Spleen (tissue), 11 donors: ENCODE data around the gene PLPP1. TPM values are rescaled to one million over a fixed set of nuclear protein-coding genes. Genes with fewer than 3 reads are reported as not detected.

Experiments
- DNase-seq: peaks from one replicate; pipeline ENCODE4 v3.0.0-alpha.2; 2020
- H3K27ac ChIP-seq, 8 donors: fragments of 200-600 bp; sonication (generic) in 7 of 8; 1 replicate in 4 of 8; 2 replicates in 4 of 8; pipeline versions ENCODE4 v1.5.0 to v1.8.0; 2016 to 2021; ENCODE audit warnings: inconsistent platforms in 4 of 8, mild to moderate bottlenecking in 4 of 8, moderate library complexity in 1 of 8
- H3K27me3 ChIP-seq, 7 donors: fragments of 200-600 bp; sonication (generic) in 6 of 7; replicated peaks in 1 of 7; 1 replicate in 4 of 7; 2 replicates in 3 of 7; pipeline versions ENCODE4 v1.5.0 to v1.8.0; 2016 to 2021; ENCODE audit warnings: inconsistent platforms in 3 of 7, mild to moderate bottlenecking in 1 of 7
- H3K36me3 ChIP-seq, 6 donors: fragments of 200-600 bp; sonication (generic) in 5 of 6; 1 replicate in 4 of 6; 2 replicates in 2 of 6; pipeline versions ENCODE4 v1.5.0 to v1.8.0; 2016 to 2021; ENCODE audit warnings: inconsistent platforms in 2 of 6
- H3K4me1 ChIP-seq, 6 donors: fragments of 200-600 bp; sonication (generic) in 5 of 6; 1 replicate in 3 of 6; 2 replicates in 3 of 6; pipeline versions ENCODE4 v1.5.0 to v1.8.0; 2016 to 2021; ENCODE audit warnings: inconsistent platforms in 3 of 6
- H3K4me3 ChIP-seq, 8 donors: fragments of 200-600 bp; sonication (generic) in 7 of 8; 1 replicate in 4 of 8; 2 replicates in 4 of 8; pipeline versions ENCODE4 v1.5.0 to v1.8.0; 2016 to 2021; ENCODE audit warnings: inconsistent platforms in 4 of 8, mild to moderate bottlenecking in 4 of 8, moderate library complexity in 2 of 8
- H3K9me3 ChIP-seq, 8 donors: fragments of 200-600 bp; sonication (generic) in 7 of 8; 1 replicate in 4 of 8; 2 replicates in 4 of 8; pipeline versions ENCODE4 v1.5.0 to v1.8.0; 2016 to 2021; ENCODE audit warnings: inconsistent platforms in 4 of 8
- POLR2A ChIP-seq, 3 donors: fragments of 450-650 bp; IDR thresholded peaks; one replicate each; pipeline ENCODE4 v1.5.1; 2017; ENCODE audit warnings: antibody characterized with exemption in 3 of 3, mild to moderate bottlenecking in 1 of 3
- POLR2AphosphoS5 ChIP-seq, 3 donors: sonication (generic); formaldehyde crosslinking; IDR thresholded peaks; one replicate each; pipeline ENCODE4 v1.5.1; 2017; ENCODE audit warnings: antibody characterized with exemption in 3 of 3
- WGBS, 5 donors: extraction: QIAGEN DNeasy Blood & Tissue Kit in 3 of 5; methylation state at CpG; one replicate each; pipeline versions ENCODE4 v1.1.5 to v1.1.7; 2013 to 2018; 5-methylcytosine and 5-hydroxymethylcytosine counted together
- intact Hi-C: fragments of 100-400 bp; cut with DNase I; formaldehyde crosslinking; loops from one replicate; pipeline ENCODE4 v1.15.0; 2023; ENCODE audit warnings: low total_unique reads
- polyA plus RNA-seq, 3 donors: library from polyadenylated mRNA; stranded (reverse); fragments of 200-250 nt; gene quantifications; one replicate each; pipeline ENCODE4 v1.2.1, GENCODE V29; 2013
- total RNA-seq, 7 donors: library from RNA; depleted of rRNA in 3 of 7; stranded (reverse); fragments of >200 nt in 3 of 7; fragmentation: NEBNext Ultra II Directional in 4 of 7; extraction: Animal tissue kit (Norgen Biotek cat#: 25700) in 4 of 7; gene quantifications; one replicate each; pipeline versions ENCODE4 v1.1.0 to v1.2.1, GENCODE V29; 2016 to 2021
- TF ChIP-seq, protein P1 (sequence below), 11 experiments: fragments of 200-600 bp in 7 of 11; fragments of 450-650 bp in 4 of 11; sonication (generic) in 4 of 11; IDR thresholded peaks in 8 of 11; conservative IDR thresholded peaks in 3 of 11; 1 replicate in 7 of 11; 2 replicates in 4 of 11; pipeline versions ENCODE4 v1.4.0 to v1.8.0; 2016 to 2021; ENCODE audit warnings: antibody characterized with exemption in 11 of 11, inconsistent platforms in 4 of 11, mild to moderate bottlenecking in 1 of 11
- donor health status: healthy with polysubstance abuse.
- donor health status: DM: no; HTN: no; CAD: no; lungs with moderate emphysema.
- donor health status: DM: no; HTN: no; CAD: no.
- donor health status: Bipolar disorder and iron deficiency.
- donor health status: healthy.
- donor health status: DM: no; HTN: no; CAD: no.
- donor health status: DM: yes; HTN: yes; CAD: no.

The PLPP1 gene
- total and polyA plus RNA-seq, 10 donors = 17.0 to 95.5 (median 39.2) TPM

DNA sequence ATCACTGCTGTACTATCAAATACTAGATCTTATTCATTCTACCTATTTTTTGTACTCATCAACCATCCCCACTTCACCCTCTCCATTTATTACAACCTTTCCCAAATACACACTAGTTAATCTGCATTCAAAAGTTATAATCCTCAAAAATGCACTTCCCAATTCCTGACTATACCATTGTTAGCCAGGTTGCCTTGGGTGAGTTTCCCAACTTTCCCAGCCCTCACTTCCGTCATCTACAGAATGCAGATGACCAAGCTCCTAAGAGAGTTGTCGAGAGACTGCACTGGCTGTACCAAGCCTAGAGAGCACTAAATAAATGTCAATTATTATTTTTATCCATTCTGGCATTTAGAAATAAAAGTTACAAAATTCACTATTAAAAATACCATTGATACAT, 11.5 kb downstream of the PLPP1 start:
- no peak for DNase-seq
- 75 to 97% (median 87%) methylated on average over 2 of the region's 2 CpGs for WGBS, 5 donors
- TF ChIP-seq, protein P1, sequence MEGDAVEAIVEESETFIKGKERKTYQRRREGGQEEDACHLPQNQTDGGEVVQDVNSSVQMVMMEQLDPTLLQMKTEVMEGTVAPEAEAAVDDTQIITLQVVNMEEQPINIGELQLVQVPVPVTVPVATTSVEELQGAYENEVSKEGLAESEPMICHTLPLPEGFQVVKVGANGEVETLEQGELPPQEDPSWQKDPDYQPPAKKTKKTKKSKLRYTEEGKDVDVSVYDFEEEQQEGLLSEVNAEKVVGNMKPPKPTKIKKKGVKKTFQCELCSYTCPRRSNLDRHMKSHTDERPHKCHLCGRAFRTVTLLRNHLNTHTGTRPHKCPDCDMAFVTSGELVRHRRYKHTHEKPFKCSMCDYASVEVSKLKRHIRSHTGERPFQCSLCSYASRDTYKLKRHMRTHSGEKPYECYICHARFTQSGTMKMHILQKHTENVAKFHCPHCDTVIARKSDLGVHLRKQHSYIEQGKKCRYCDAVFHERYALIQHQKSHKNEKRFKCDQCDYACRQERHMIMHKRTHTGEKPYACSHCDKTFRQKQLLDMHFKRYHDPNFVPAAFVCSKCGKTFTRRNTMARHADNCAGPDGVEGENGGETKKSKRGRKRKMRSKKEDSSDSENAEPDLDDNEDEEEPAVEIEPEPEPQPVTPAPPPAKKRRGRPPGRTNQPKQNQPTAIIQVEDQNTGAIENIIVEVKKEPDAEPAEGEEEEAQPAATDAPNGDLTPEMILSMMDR (IDR thresholded peaks at IDR 0.05 in 8 of 11, conservative IDR thresholded peaks at IDR 0.05 in 3 of 11) = no peak
- TF ChIP-seq POLR2AphosphoS5 (IDR thresholded peaks at IDR 0.05) (no peak), POLR2A (IDR thresholded peaks at IDR 0.05) (no peak)
- no peak overlapping the region for H3K4me3 ChIP-seq
- H3K36me3 ChIP-seq = no peaks in the 10 kb centered on the region
- H3K9me3 ChIP-seq = no peaks in the 10 kb centered on the region
- H3K27ac ChIP-seq = no peak overlapping the region
- intact Hi-C loops = no loop called here
- no peaks in the 10 kb centered on the region for H3K27me3 ChIP-seq
- H3K4me1 ChIP-seq = no peaks in the 10 kb centered on the region

DNA sequence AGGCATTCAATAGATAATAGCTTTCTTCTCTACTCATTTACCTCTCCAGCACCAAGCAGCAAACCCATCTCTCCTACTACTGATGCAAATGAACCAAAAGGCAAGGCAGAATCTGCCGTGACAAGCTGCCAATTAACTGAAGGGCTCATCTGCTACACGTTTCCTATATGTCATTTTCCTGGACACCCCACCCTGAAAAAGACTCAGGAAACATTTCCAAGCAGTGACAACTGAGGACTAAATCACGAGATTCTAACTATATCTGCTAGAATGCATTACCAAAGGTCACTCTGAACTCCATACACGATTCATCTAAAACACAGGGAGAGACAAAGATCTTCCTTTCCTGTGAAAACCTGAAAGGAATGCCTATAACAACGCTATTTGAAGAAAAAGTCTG, 12.9 kb downstream of the PLPP1 start:
- no peaks in the 10 kb centered on the region for H3K4me1 ChIP-seq
- H3K27ac ChIP-seq = no peak overlapping the region
- H3K9me3 ChIP-seq = no peaks in the 10 kb centered on the region
- DNase-seq = no peak
- H3K4me3 ChIP-seq = no peak overlapping the region
- WGBS, 5 donors = 60 to 73% (median 68%) methylated on average over 5 of the region's 5 CpGs
- TF ChIP-seq POLR2AphosphoS5 (IDR thresholded peaks at IDR 0.05) (no peak), POLR2A (IDR thresholded peaks at IDR 0.05) (no peak)
- TF ChIP-seq, protein P1 (IDR thresholded peaks at IDR 0.05 in 8 of 11, conservative IDR thresholded peaks at IDR 0.05 in 3 of 11) = no peak
- intact Hi-C loops = no loop called here
- H3K36me3 ChIP-seq = no peaks in the 10 kb centered on the region
- no peaks in the 10 kb centered on the region for H3K27me3 ChIP-seq

DNA sequence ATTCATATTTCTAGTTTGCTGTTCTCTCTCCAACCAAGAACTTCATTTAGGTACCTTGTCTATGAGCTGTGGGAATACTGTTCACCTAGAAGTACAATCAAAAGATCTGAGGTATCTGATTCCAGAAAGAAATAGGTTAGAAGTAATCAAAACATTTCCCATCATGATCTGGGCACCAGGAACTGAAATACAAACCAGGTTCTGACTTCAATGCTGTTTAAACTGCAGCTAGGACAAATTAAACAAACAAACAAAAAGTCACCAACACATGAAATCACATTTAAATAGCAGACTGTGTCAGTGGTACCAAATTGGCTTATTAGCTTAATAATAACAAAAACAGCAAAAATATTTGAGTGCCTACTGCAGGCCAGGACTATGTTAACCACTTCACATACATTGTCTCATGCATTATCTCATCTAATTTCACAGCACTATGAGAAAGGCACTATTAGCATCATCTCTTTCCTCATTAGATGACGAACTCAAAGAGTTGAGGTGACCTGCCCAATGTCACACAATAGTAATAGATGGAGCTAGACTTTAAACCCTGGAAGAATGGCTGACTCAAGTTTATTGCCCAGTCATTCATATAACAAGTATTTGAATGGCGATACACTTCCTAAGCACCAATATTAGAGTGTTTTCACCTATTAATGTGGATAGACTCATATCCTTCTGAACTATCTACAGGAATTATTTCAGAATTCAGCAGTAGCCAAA, 14.5 kb downstream of the PLPP1 start:
- no peak overlapping the region for H3K4me3 ChIP-seq
- intact Hi-C loops = no loop called here
- H3K36me3 ChIP-seq = no peaks in the 10 kb centered on the region
- no peak for DNase-seq
- 95 to 99% (median 96%) methylated on average over 2 of the region's 2 CpGs for WGBS, 5 donors
- TF ChIP-seq, protein P1 (IDR thresholded peaks at IDR 0.05 in 8 of 11, conservative IDR thresholded peaks at IDR 0.05 in 3 of 11) = no peak
- TF ChIP-seq POLR2AphosphoS5 (IDR thresholded peaks at IDR 0.05) (no peak), POLR2A (IDR thresholded peaks at IDR 0.05) (no peak)
- H3K9me3 ChIP-seq = no peaks in the 10 kb centered on the region
- no peaks in the 10 kb centered on the region for H3K27me3 ChIP-seq
- H3K27ac ChIP-seq = no peak overlapping the region
- H3K4me1 ChIP-seq = no peaks in the 10 kb centered on the region

DNA sequence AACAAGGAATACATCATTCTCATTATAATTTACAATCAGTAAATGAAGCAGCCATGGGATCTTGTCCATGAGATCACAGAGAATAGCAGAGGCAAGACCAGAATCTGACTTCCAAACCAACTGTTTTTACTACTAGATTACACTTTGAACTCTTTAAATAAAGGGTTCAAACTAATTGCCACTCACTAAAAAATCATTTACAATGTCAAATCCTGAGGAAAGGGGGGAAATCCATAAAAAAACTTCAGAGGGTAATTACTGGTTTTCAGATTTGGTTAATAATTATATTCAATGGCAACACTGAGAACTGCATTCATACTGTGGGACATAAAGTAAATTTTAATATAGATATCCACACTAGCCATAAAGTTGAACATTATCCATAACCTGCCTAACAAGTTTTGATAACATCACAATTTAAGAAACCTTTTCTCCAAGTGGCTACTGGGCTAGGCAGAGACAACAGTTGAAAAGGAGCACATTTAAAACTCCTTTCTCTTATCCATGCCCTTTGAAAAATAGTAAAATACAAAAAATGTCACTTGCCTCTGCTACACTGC, 15.9 kb downstream of the PLPP1 start:
- no peaks in the 10 kb centered on the region for H3K27me3 ChIP-seq
- no peaks in the 10 kb centered on the region for H3K4me1 ChIP-seq
- TF ChIP-seq, protein P1 (IDR thresholded peaks at IDR 0.05 in 8 of 11, conservative IDR thresholded peaks at IDR 0.05 in 3 of 11) = no peak
- TF ChIP-seq POLR2A (IDR thresholded peaks at IDR 0.05) (no peak), POLR2AphosphoS5 (IDR thresholded peaks at IDR 0.05) (no peak)
- no peak overlapping the region for H3K4me3 ChIP-seq
- no peaks in the 10 kb centered on the region for H3K36me3 ChIP-seq
- H3K9me3 ChIP-seq = no peaks in the 10 kb centered on the region
- H3K27ac ChIP-seq = no peak overlapping the region
- no peak for DNase-seq
- intact Hi-C loops = no loop called here
